ENCODE results near the gene PBOV1.

DNA sequence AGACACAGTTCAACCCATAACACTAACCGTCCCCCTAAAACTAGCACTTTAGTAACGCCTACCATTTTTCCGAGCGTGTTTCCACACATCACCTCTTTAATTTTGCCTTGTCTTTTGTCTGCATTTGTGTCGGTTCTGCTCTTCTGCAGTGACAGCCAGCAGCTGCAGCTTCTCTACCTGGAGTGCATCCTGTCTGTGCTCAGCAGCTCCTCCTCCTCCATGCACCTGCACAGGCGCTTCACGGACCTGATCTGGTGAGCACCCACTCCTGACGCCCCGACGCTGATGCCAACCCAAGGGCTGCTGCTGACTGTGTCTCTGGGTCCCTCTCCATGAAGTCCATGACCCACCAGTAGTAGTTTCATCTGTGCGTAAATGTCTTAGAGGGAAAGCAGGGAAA lies 35.4 kb upstream of the PBOV1 start:
- TF ChIP-seq CTCF (IDR thresholded peaks at IDR 0.05 in 2 of 3, conservative IDR thresholded peaks at IDR 0.05 in 1 of 3; ENCODE audit: borderline replicate concordance in 1 of 3, insufficient read depth in 1 of 3, low read depth in 2 of 3, low read length in 2 of 3) = no peak
- TF ChIP-seq CBX3 (IDR thresholded peaks at IDR 0.05; ENCODE audit: low read depth) = no peak
- no peak for TF ChIP-seq MAX (IDR thresholded peaks at IDR 0.05)
- TF ChIP-seq CEBPB (IDR thresholded peaks at IDR 0.05; ENCODE audit: low read depth) = no peak
- TF ChIP-seq EZH2phosphoT487 (IDR thresholded peaks at IDR 0.05; ENCODE audit: borderline replicate concordance) = no peak
- TF ChIP-seq SRF (IDR thresholded peaks at IDR 0.05; ENCODE audit: low read depth) = no peak
- TF ChIP-seq POLR2A (IDR thresholded peaks at IDR 0.05; ENCODE audit: borderline replicate concordance, extremely low read depth, insufficient read depth, insufficient read length) = no peak
- no peak for TF ChIP-seq REST (IDR thresholded peaks at IDR 0.05; ENCODE audit: low read depth)
- no peak for TF ChIP-seq ZBTB33 (IDR thresholded peaks at IDR 0.05; ENCODE audit: extremely low read depth, insufficient replicate concordance, low read length)
- TF ChIP-seq ZFX (IDR thresholded peaks at IDR 0.05) = no peak
- TF ChIP-seq EGR1 (IDR thresholded peaks at IDR 0.05; ENCODE audit: low read depth) = no peak
- no peak for TF ChIP-seq YY1 (IDR thresholded peaks at IDR 0.05; ENCODE audit: extremely low read depth, insufficient replicate concordance, low read depth, low read length)
